KOPT-K1 (cell line): ENCODE measurements around the gene DRC7.
"Not testable (repeated sequence)": the region's sequence is repeated elsewhere in the genome, so short reads cannot be mapped to it uniquely, and the experiment has no call there.

Experiments used
- H3K27ac ChIP-seq: fragments of 200-600 bp; sonication (generic); 2 replicates; pipeline ENCODE4 v1.5.1; 2016; ENCODE audit warnings: antibody characterized with exemption, mild to moderate bottlenecking, low read depth, low read length; ENCODE audit not compliant: poor library complexity, severe bottlenecking
- H3K36me3 ChIP-seq: fragments of 200-600 bp; sonication (generic); 2 replicates; pipeline ENCODE4 v1.5.1; 2017; ENCODE audit warnings: antibody characterized with exemption, mild to moderate bottlenecking, low read length, moderate library complexity; ENCODE audit not compliant: insufficient read depth
- H3K9me3 ChIP-seq: fragments of 200-600 bp; sonication (generic); 2 replicates; pipeline ENCODE4 v1.5.1; 2017; ENCODE audit warnings: antibody characterized with exemption, low read length, mild to moderate bottlenecking; ENCODE audit not compliant: insufficient read depth, poor library complexity, severe bottlenecking

Gene DRC7

GRCh38 chr16:57704905-57705852, 10.6 kb downstream of the DRC7 start:
- H3K36me3 ChIP-seq = no peaks in the 10 kb centered on the region
- H3K27ac ChIP-seq = no peak overlapping the region
- no peaks in the 10 kb centered on the region for H3K9me3 ChIP-seq

DNA sequence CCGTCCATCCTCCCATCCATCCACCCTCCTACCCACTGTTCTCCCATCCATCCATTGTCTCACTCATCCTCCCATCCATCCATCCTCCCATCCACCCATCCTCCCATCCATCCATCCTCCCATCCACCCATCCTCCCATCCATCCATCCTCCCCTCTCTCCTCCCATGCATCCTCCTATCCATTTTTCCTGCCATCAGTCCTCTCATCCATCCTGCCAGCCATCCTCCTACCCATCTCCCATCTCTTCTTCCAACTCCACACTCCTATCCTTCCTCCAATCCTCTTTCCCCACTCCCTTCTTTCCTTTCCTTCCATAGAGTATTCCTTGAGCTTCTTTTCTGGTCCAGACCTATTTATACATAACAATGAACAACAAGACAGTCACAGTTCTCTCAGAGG, 12.1 kb downstream of the DRC7 start:
- Histone ChIP-seq H3K27ac (no peak overlapping the region), H3K36me3 (no peaks in the 10 kb centered on the region), H3K9me3 (no peaks in the 10 kb centered on the region)

DNA sequence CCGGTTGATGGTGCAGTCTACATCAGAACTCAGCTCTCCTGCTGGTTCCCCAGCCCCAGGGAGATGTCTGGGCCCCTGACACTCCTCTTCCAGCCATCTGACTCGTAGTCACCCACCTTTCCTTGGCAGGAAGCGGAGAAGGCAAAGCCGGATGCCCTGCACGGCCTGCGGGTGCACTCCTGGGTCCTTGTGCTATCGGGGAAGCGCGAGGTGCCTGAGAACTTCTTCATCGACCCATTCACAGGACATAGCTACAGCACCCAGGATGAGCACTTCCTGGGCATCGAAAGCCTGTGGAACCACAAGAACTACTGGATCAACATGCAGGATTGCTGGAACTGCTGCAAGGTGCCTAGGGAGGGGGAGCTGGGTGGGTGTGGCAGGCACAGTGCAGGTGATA, 12.7 kb downstream of the DRC7 start:
- H3K27ac ChIP-seq = no peak overlapping the region
- H3K9me3 ChIP-seq = no peaks in the 10 kb centered on the region
- no peaks in the 10 kb centered on the region for H3K36me3 ChIP-seq

- Histone ChIP-seq H3K9me3 (no peaks in the 10 kb centered on the region), H3K36me3 (no peaks in the 10 kb centered on the region), H3K27ac (no peak overlapping the region)
Observed at GRCh38 chr16:57708168-57708567, 13.6 kb downstream of the DRC7 start.

DNA sequence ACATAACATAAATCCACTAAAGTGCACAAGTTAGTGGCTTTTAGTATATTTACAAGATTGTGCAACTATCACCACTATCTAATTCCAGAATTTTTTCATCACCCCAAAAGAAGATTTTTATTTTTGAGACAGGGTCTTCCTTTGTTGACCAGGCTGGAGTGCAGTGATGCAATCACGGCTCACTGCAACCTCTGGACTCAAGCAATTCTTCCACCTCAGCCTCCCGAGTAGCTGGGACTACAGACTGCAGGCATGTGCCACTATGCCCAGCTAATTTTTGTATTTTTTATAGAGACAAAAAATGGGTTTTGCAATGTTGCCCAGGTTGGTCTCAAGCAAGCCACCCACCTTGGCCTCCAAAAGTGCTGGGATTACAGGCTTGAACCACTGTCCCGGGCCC, 15.1 kb downstream of the DRC7 start:
- H3K9me3 ChIP-seq = no peaks in the 10 kb centered on the region
- H3K27ac ChIP-seq = no peak overlapping the region
- no peaks in the 10 kb centered on the region for H3K36me3 ChIP-seq

GRCh38 chr16:57711346-57711745, 16.7 kb downstream of the DRC7 start:
- no peaks in the 10 kb centered on the region for H3K9me3 ChIP-seq
- H3K27ac ChIP-seq = no peak overlapping the region
- no peaks in the 10 kb centered on the region for H3K36me3 ChIP-seq

DNA sequence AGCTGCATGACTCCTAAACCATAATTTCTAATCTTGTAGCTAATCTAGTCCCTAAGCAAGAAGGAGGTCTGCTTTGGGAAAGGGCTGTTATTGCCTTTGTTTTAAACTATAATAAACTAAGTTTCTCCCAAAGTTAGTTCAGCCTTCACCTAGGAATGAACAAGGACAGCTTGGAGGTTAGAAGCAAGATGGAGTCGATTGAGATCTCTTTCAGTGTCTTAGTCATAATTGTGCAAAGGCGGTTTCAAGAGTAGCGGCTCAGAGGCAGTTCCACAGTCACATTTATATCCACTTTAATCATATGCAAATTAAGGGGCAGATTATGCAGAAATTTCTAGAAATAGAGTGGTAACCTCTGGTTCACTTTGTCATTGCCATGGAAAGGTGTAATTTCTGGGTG, 17.4 kb downstream of the DRC7 start:
- Histone ChIP-seq H3K36me3 (no peaks in the 10 kb centered on the region), H3K27ac (no peak overlapping the region), H3K9me3 (no peaks in the 10 kb centered on the region)

GRCh38 chr16:57712569-57712968, 18.0 kb downstream of the DRC7 start:
- not testable (repeated sequence) for H3K9me3 ChIP-seq

GRCh38 chr16:57713596-57713995, 19.0 kb downstream of the DRC7 start:
- Histone ChIP-seq H3K9me3 (no peaks in the 10 kb centered on the region), H3K27ac (no peak overlapping the region), H3K36me3 (no peaks in the 10 kb centered on the region)

More at GRCh38 chr16:57712569-57712968, 18.0 kb downstream of the DRC7 start:
- H3K36me3 ChIP-seq, H3K27ac ChIP-seq: not testable (repeated sequence)

DNA sequence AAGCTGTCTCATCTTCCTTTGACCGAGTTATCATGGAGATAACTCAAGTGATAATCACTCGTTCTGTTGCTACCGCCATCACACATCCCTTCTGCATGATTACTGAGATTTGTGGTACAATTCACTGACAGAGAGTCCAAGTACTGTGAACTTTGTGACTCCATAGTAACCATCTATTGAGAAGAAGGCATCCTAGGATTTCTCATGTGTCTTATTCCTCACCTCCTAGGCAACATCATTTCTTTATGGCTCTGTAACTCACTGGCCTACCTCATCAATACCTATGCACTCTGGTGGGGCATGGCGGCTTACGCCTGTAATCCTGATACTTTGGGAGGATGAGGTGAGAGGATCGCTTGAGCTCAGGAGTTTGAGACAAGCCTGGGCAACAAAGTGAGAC, 19.4 kb downstream of the DRC7 start:
- Histone ChIP-seq H3K9me3 (no peaks in the 10 kb centered on the region), H3K27ac (no peak overlapping the region), H3K36me3 (no peaks in the 10 kb centered on the region)

DNA sequence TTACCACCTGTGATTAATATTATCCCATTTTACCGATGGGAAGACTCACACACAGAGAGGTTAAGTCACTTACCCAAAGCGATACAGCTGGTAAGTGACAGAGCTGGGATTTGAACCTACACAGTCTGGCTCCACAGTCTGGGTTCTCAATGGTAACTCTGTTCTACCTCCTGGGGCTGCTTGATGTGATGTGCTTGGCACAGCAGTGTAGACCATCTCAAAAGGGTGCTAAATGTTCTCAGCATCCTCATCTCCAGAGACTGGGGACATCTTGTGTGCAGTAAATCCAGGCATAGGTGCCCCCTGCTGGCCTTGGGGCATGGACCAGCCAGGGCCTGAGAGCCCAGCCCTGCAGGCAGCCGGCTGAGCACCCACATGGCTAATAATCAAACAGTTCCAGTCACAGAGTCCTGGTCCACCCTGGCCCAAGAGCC, 25.6 kb downstream of the DRC7 start:
- no peaks in the 10 kb centered on the region for H3K9me3 ChIP-seq

GRCh38 chr16:57721356-57722209, 27.0 kb downstream of the DRC7 start:
- H3K27ac ChIP-seq = no peak overlapping the region
- H3K36me3 ChIP-seq = no peaks in the 10 kb centered on the region

More for the DNA sequence above, 25.6 kb downstream of the DRC7 start:
- Histone ChIP-seq H3K27ac (no peak overlapping the region), H3K36me3 (no peaks in the 10 kb centered on the region)

DNA sequence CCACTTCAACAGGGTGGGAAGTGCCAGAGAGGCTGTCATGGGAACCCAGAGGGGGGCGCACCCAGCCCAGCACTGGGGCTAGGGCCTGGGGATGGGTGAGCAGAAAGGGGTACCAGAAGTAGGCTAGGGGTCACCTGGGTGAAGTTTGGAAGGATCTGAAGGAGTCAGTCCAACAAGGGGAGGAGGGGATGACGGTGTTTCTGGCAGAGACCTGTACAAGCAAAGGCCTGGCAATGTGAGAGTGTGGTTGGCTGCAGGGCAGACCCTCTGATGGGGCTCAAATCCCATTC, 27.5 kb downstream of the DRC7 start:
- no peaks in the 10 kb centered on the region for H3K36me3 ChIP-seq
- H3K27ac ChIP-seq = no peak overlapping the region
- H3K9me3 ChIP-seq = no peaks in the 10 kb centered on the region

More at GRCh38 chr16:57721356-57722209, 27.0 kb downstream of the DRC7 start:
- no peaks in the 10 kb centered on the region for H3K9me3 ChIP-seq

- no peaks in the 10 kb centered on the region for H3K36me3 ChIP-seq
- H3K9me3 ChIP-seq = no peaks in the 10 kb centered on the region
- no peak overlapping the region for H3K27ac ChIP-seq
Observed at GRCh38 chr16:57722651-57723050, 28.0 kb downstream of the DRC7 start.

GRCh38 chr16:57723170-57723569, 28.6 kb downstream of the DRC7 start:
- Histone ChIP-seq H3K36me3 (no peaks in the 10 kb centered on the region), H3K27ac (no peak overlapping the region), H3K9me3 (no peaks in the 10 kb centered on the region)
